ENCODE data around the gene HDDC3.

The HDDC3 gene

DNA sequence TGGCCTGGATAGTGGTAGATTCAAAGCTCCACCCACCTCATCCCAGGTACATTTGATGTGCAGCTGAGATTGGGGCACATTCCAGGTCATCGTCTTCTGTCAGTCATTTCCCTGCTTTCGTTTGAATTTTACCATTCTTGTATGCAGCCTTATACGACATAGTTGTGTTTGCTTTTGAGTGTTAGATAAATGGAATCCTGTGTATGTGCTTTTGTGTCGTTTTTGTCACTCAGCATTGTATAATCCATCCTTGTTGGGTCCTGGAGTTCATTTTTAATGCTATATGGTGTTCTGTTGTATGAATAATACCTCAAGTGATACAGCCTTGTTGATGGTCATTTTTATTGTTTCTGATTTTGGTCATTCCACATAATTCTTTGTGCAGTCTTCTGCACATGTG is 29.7 kb upstream of the HDDC3 start:
- Histone ChIP-seq H3K27ac (replicated peaks) (no peak overlapping the region), H3K27me3 (ENCODE audit: insufficient read depth, poor library complexity, severe bottlenecking) (no peaks in the 10 kb centered on the region), H3K4me3 (replicated peaks; ENCODE audit: insufficient read depth, low read length) (no peak overlapping the region)
- no peak for DNase-seq (ENCODE audit: low read depth in 1 of 2, low spot score in 1 of 2)
- TF ChIP-seq SPI1 (IDR thresholded peaks at IDR 0.05; ENCODE audit: borderline replicate concordance, low read depth), result no peak
- TF ChIP-seq, protein P1, sequence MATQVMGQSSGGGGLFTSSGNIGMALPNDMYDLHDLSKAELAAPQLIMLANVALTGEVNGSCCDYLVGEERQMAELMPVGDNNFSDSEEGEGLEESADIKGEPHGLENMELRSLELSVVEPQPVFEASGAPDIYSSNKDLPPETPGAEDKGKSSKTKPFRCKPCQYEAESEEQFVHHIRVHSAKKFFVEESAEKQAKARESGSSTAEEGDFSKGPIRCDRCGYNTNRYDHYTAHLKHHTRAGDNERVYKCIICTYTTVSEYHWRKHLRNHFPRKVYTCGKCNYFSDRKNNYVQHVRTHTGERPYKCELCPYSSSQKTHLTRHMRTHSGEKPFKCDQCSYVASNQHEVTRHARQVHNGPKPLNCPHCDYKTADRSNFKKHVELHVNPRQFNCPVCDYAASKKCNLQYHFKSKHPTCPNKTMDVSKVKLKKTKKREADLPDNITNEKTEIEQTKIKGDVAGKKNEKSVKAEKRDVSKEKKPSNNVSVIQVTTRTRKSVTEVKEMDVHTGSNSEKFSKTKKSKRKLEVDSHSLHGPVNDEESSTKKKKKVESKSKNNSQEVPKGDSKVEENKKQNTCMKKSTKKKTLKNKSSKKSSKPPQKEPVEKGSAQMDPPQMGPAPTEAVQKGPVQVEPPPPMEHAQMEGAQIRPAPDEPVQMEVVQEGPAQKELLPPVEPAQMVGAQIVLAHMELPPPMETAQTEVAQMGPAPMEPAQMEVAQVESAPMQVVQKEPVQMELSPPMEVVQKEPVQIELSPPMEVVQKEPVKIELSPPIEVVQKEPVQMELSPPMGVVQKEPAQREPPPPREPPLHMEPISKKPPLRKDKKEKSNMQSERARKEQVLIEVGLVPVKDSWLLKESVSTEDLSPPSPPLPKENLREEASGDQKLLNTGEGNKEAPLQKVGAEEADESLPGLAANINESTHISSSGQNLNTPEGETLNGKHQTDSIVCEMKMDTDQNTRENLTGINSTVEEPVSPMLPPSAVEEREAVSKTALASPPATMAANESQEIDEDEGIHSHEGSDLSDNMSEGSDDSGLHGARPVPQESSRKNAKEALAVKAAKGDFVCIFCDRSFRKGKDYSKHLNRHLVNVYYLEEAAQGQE (IDR thresholded peaks at IDR 0.05; ENCODE audit: insufficient replicate concordance, low read depth), result no peak
- TF ChIP-seq GABPA (IDR thresholded peaks at IDR 0.05; ENCODE audit: low read depth), result no peak
- TF ChIP-seq, protein P2, sequence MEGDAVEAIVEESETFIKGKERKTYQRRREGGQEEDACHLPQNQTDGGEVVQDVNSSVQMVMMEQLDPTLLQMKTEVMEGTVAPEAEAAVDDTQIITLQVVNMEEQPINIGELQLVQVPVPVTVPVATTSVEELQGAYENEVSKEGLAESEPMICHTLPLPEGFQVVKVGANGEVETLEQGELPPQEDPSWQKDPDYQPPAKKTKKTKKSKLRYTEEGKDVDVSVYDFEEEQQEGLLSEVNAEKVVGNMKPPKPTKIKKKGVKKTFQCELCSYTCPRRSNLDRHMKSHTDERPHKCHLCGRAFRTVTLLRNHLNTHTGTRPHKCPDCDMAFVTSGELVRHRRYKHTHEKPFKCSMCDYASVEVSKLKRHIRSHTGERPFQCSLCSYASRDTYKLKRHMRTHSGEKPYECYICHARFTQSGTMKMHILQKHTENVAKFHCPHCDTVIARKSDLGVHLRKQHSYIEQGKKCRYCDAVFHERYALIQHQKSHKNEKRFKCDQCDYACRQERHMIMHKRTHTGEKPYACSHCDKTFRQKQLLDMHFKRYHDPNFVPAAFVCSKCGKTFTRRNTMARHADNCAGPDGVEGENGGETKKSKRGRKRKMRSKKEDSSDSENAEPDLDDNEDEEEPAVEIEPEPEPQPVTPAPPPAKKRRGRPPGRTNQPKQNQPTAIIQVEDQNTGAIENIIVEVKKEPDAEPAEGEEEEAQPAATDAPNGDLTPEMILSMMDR (IDR thresholded peaks at IDR 0.05; ENCODE audit: insufficient read depth, low read length), result no peak
- TF ChIP-seq POLR2AphosphoS5 (IDR thresholded peaks at IDR 0.05; ENCODE audit: low read depth), result no peak

DNA sequence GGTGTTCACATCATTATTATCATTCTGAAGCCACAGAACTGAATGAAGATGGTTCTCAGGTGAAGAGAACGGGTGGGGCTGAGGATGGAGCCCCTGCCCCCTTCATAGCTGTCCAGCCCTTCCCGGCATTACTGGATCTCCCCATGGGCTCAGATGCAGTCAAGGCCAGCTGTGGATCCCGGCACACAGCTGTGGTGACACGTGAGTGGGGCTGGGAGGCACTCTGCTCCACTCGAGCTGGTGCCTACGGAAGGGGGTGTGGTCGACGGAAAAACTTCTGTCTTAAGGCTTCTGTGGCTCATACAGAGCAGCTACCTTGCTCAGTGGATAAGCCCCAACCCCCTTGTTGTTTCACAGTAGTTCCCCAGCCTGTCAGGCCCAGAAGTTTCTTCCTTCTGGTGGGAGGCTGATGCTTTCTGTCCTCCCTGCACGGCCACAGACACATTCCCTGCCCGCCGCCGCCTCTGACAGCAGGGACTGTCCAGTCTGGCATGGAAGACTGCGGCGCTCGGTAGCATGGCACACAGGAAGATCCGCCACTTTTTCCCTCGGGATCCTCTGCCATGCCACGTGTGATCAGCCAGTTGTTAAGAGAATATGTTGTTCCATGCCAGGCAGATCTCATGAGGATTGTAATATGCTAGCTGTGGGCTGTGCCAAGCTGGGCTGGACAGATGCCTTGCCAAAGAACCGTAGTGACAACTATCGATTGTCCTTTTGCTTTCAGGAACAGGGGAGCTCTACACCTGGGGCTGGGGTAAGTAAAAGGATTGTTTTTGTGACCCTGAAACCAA is 28.1 kb upstream of the HDDC3 start:
- TF ChIP-seq, protein P1 (IDR thresholded peaks at IDR 0.05; ENCODE audit: insufficient replicate concordance, low read depth), result no peak
- TF ChIP-seq SPI1 (IDR thresholded peaks at IDR 0.05; ENCODE audit: borderline replicate concordance, low read depth), result no peak
- no peak for TF ChIP-seq POLR2AphosphoS5 (IDR thresholded peaks at IDR 0.05; ENCODE audit: low read depth)
- TF ChIP-seq, protein P2 (IDR thresholded peaks at IDR 0.05; ENCODE audit: insufficient read depth, low read length), result no peak
- no peak for TF ChIP-seq GABPA (IDR thresholded peaks at IDR 0.05; ENCODE audit: low read depth)
- no peak for DNase-seq (ENCODE audit: low read depth in 1 of 2, low spot score in 1 of 2)
- no peak overlapping the region for H3K4me3 ChIP-seq (replicated peaks; ENCODE audit: insufficient read depth, low read length)
- no peak overlapping the region for H3K27ac ChIP-seq (replicated peaks)
- H3K27me3 ChIP-seq (ENCODE audit: insufficient read depth, poor library complexity, severe bottlenecking), result no peaks in the 10 kb centered on the region

DNA sequence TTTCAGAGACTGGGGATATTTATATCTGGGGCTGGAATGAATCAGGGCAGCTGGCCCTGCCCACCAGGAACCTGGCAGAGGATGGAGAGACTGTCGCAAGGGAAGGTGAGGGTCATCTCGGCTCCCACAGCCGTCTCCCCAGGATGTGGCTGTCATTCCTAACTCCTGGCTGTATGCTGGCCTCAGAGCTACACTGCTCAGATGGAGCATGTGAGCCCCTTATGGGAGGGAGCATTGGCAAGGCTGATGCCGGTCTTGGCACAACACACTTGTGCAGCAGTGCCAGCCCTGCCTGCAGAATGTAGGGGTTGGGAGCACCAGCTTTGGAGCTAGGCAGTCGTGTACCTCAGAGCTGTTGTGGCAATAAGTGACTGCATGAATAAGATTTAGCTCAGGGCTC is 27.5 kb upstream of the HDDC3 start:
- DNase-seq (ENCODE audit: low read depth in 1 of 2, low spot score in 1 of 2), result no peak
- Histone ChIP-seq H3K4me3 (replicated peaks; ENCODE audit: insufficient read depth, low read length) (no peak overlapping the region), H3K27ac (replicated peaks) (no peak overlapping the region), H3K27me3 (ENCODE audit: insufficient read depth, poor library complexity, severe bottlenecking) (no peaks in the 10 kb centered on the region)
- TF ChIP-seq POLR2AphosphoS5 (IDR thresholded peaks at IDR 0.05; ENCODE audit: low read depth), result no peak
- no peak for TF ChIP-seq GABPA (IDR thresholded peaks at IDR 0.05; ENCODE audit: low read depth)
- TF ChIP-seq, protein P2 (IDR thresholded peaks at IDR 0.05; ENCODE audit: insufficient read depth, low read length), result no peak
- TF ChIP-seq SPI1 (IDR thresholded peaks at IDR 0.05; ENCODE audit: borderline replicate concordance, low read depth), result no peak
- TF ChIP-seq, protein P1 (IDR thresholded peaks at IDR 0.05; ENCODE audit: insufficient replicate concordance, low read depth), result no peak

Measured in HL-60 (cell line).